ENCODE results near the gene MEF2A.

MEF2A gene

GRCh38 chr15:99613887-99614647 is 48.3 kb downstream of the MEF2A start:
- peak; percentile 13 for DNase-seq (ENCODE audit: low read depth)
- TF ChIP-seq CTCF (IDR thresholded peaks at IDR 0.05; ENCODE audit: insufficient read depth, low read depth, low read length, missing control alignments), result no peak
- no peak overlapping the region for H3K4me3 ChIP-seq (ENCODE audit: low read depth, low read length)

DNA sequence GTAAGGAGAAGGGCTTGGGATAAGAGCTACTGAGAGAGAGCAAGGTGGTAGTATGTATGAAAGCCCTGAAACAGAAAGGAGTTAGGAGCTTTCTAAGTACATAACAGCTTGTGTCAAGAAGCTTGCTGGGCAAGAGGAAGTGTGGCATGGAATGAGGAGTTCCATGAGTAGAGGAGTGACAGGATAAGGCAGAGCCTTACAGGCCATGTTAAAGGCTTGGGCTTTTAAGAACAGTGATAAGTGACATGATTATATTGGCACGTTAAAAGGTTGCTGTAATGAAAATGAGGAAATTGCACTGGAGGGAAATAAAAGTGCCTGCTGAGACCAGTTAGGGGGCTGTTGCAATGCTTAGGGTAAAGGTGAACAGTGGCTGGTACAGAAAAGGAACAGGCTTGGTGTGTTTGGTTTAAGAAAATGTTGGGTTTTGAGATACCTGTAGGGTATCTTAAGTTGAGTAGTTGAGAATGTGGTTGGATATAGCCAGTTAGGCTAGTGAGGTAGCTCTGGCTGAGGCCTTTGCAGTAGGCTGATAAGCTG is 49.0 kb downstream of the MEF2A start:
- TF ChIP-seq CTCF (IDR thresholded peaks at IDR 0.05; ENCODE audit: insufficient read depth, low read depth, low read length, missing control alignments), result no peak
- DNase-seq (ENCODE audit: low read depth), result peak; percentile 25

DNA sequence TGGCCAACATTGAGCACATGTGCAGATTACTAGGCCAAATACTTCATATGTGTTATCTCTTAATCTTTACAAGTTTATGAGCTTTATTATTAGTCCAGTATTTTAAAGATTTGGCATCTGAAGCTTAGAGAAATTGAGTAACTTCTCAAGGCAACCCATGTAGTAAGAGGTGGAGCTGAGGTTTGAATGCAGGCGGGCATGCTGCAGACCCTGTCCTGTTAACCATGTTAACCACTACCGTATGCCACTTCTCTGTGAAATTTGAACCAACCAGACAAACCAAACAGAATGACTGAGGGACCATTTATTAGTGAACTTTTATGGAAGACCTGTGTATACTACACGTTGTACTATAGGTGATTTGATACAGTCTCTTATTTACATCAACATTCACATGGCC is 49.7 kb downstream of the MEF2A start:
- TF ChIP-seq CTCF (IDR thresholded peaks at IDR 0.05; ENCODE audit: insufficient read depth, low read depth, low read length, missing control alignments), result no peak
- no peak overlapping the region for H3K4me3 ChIP-seq (ENCODE audit: low read depth, low read length)
- DNase-seq (ENCODE audit: low read depth), result no peak

More for the DNA sequence above, 49.0 kb downstream of the MEF2A start:
- no peak overlapping the region for H3K4me3 ChIP-seq (ENCODE audit: low read depth, low read length)

GRCh38 chr15:99616129-99616528 is 50.3 kb downstream of the MEF2A start:
- no peak for DNase-seq (ENCODE audit: low read depth)
- no peak for TF ChIP-seq CTCF (IDR thresholded peaks at IDR 0.05; ENCODE audit: insufficient read depth, low read depth, low read length, missing control alignments)
- H3K4me3 ChIP-seq (ENCODE audit: low read depth, low read length), result no peak overlapping the region

- DNase-seq (ENCODE audit: low read depth), result no peak
- TF ChIP-seq CTCF (IDR thresholded peaks at IDR 0.05; ENCODE audit: insufficient read depth, low read depth, low read length, missing control alignments), result no peak
Observed at GRCh38 chr15:99616773-99617342, 51.1 kb downstream of the MEF2A start.

GRCh38 chr15:99618941-99619411 is 53.2 kb downstream of the MEF2A start:
- no peak for DNase-seq (ENCODE audit: low read depth)
- TF ChIP-seq CTCF (IDR thresholded peaks at IDR 0.05; ENCODE audit: insufficient read depth, low read depth, low read length, missing control alignments), result no peak
- no peak overlapping the region for H3K4me3 ChIP-seq (ENCODE audit: low read depth, low read length)

More at GRCh38 chr15:99616773-99617342, 51.1 kb downstream of the MEF2A start:
- H3K4me3 ChIP-seq (ENCODE audit: low read depth, low read length), result no peak overlapping the region

Measured in GM12865 (cell line).